Body of pancreas (tissue), 4 donors: ENCODE measurements around the gene SLC37A1.

Source experiments
- POLR2A ChIP-seq, 3 donors: fragments of 450-650 bp; IDR thresholded peaks; one replicate each; pipeline ENCODE4 v1.6.1; 2016; ENCODE audit warnings: antibody characterized with exemption in 3 of 3, mild to moderate bottlenecking in 2 of 3
- TF ChIP-seq, protein P1 (sequence below), 7 experiments: fragments of 450-650 bp in 4 of 7; fragments of 200-600 bp in 3 of 7; sonication (generic) in 3 of 7; IDR thresholded peaks; one replicate each; pipeline ENCODE4 v1.5.1; 2016 to 2019; ENCODE audit warnings: antibody characterized with exemption in 7 of 7

DNA sequence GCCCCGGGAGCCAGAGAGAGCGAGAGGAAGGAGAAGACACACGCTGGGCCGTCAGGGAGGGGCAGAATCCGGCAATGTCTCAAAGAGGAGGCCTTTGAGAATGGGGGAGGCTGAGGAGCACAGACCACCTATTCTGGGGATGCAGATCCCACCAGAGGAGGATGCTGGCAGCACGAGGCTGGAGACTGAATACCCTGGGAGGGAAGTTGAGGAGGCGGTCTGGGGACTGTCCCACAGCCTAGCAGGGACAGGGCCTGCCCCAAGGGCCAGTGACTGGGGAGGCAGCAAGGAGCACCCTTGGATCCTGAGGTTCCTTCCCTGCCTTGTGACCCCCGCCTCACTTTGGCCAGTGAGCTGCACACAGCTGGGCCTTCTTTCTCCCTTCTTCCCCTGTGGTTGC is 49.2 kb downstream of the SLC37A1 start:
- no peak for TF ChIP-seq POLR2A (IDR thresholded peaks at IDR 0.05)
- TF ChIP-seq, protein P1, sequence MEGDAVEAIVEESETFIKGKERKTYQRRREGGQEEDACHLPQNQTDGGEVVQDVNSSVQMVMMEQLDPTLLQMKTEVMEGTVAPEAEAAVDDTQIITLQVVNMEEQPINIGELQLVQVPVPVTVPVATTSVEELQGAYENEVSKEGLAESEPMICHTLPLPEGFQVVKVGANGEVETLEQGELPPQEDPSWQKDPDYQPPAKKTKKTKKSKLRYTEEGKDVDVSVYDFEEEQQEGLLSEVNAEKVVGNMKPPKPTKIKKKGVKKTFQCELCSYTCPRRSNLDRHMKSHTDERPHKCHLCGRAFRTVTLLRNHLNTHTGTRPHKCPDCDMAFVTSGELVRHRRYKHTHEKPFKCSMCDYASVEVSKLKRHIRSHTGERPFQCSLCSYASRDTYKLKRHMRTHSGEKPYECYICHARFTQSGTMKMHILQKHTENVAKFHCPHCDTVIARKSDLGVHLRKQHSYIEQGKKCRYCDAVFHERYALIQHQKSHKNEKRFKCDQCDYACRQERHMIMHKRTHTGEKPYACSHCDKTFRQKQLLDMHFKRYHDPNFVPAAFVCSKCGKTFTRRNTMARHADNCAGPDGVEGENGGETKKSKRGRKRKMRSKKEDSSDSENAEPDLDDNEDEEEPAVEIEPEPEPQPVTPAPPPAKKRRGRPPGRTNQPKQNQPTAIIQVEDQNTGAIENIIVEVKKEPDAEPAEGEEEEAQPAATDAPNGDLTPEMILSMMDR (IDR thresholded peaks at IDR 0.05): no peak
